GM12891 (cell line): ENCODE data around the gene PRKAR1B.

Experiments used
- PAX5 ChIP-seq: IDR thresholded peaks from 2 replicates; pipeline ENCODE4 v1.6.1; 2011; ENCODE audit warnings: low read length, moderate library complexity, mild to moderate bottlenecking; ENCODE audit not compliant: insufficient read depth, severe bottlenecking
- POLR2AphosphoS5 ChIP-seq: IDR thresholded peaks from 2 replicates; pipeline ENCODE4 v1.6.1; 2011; ENCODE audit warnings: low read depth, low read length, control low read depth
- SPI1 ChIP-seq: IDR thresholded peaks from 2 replicates; pipeline ENCODE4 v1.6.1; 2011; ENCODE audit warnings: low read depth, low read length, control low read depth

DNA sequence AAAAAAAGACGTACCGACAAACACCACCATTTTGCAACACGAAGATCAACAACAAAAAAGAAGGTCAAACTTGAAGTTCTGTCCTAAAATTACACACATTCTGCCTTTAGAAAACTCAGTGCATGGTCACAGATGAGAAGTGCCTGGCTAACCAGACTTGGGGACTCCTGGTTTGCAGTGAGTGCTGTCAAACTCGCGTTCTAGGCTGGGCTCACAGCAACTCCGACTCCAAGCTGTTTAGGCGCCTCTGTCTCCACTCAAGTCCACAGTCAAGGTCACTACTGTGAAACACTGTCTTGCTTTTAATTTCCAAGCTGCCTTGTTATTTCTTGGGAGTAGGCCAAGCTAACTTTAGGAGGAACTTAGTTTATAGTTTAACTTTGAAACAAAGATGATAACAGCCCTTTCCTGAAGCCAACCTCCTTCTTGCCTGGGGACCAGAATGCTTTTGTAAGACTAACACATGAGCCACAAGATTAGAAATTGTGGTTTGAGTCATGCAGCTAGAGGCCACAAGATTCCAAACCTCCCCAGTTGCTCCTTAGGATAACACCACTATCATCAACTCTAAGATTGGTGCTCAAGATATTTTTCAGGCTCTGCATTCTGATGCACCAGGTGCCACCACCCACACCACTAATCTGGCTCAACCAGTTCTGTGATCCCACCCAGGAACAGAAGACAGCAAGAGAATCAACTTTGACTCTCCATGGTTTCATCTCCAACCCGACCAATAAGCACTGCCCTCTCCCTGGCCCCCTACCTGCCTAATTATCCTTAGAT, 1.7 kb downstream of the PRKAR1B start:
- no peak for TF ChIP-seq POLR2AphosphoS5
- TF ChIP-seq SPI1: no peak
- TF ChIP-seq PAX5: no peak
